IMR-90 (cell line): ENCODE results near the gene BMP4. TPM values are rescaled to one million over a fixed set of nuclear protein-coding genes. Genes with fewer than 3 reads are reported as not detected.

Source experiments
- ATAC-seq: fragments of 200-7000 bp; cut with Tn5 transposase; 2 replicates; pipeline ENCODE4 v1.9.1; 2020; ENCODE audit warnings: low read depth, mild to moderate bottlenecking, moderate library complexity
- BruUV-seq: library from RNA; stranded (reverse); fragments of 400-500 nt; replicated peaks from 2 replicates; lab custom pipeline; 2021; lab: Mats Ljungman, UMichigan
- CTCF ChIA-PET: fragments of 300-600 bp; formaldehyde crosslinking; extraction: SDS; loops from one replicate; lab custom pipeline; 2021; ENCODE audit warnings: antibody characterized with exemption; lab: Yijun Ruan, JAX
- POLR2A ChIA-PET: fragments of 300-600 bp; sonication (Branson Sonifier 250); formaldehyde crosslinking; loops from one replicate; lab custom pipeline; 2022; ENCODE audit warnings: antibody characterized with exemption; ENCODE audit not compliant: unreplicated experiment; lab: Charles Lee
- DNase-seq: peaks from one replicate; pipeline ENCODE4 v3.0.0; 2013
- H2AFZ ChIP-seq: replicated peaks from 2 replicates; pipeline ENCODE3; 2013; ENCODE audit warnings: low read length, mild to moderate bottlenecking; ENCODE audit not compliant: poor library complexity
- H2AK5ac ChIP-seq: 2 replicates; pipeline ENCODE4 v1.6.1; 2013; ENCODE audit warnings: low read depth, low read length, inconsistent platforms
- H2AK9ac ChIP-seq: replicated peaks from 2 replicates; pipeline ENCODE3; 2013; ENCODE audit warnings: mild to moderate bottlenecking, low read depth, low read length, moderate library complexity; ENCODE audit not compliant: poor library complexity
- H2BK120ac ChIP-seq: 2 replicates; pipeline ENCODE4 v1.6.1; 2013; ENCODE audit warnings: low read depth, low read length, inconsistent platforms
- H2BK15ac ChIP-seq: 3 replicates; pipeline ENCODE4 v1.6.1; 2013; ENCODE audit warnings: low read depth, low read length, inconsistent platforms
- H2BK20ac ChIP-seq: 2 replicates; pipeline ENCODE4 v1.6.1; 2013; ENCODE audit warnings: low read depth, mild to moderate bottlenecking, inconsistent platforms, low read length, moderate library complexity
- H2BK5ac ChIP-seq: 2 replicates; pipeline ENCODE4 v1.6.1; 2013; ENCODE audit warnings: mild to moderate bottlenecking, low read depth, low read length, inconsistent platforms; ENCODE audit not compliant: poor library complexity, severe bottlenecking
- H3K14ac ChIP-seq: replicated peaks from 2 replicates; pipeline ENCODE4 v1.6.1; 2013; ENCODE audit warnings: low read depth, low read length, inconsistent platforms
- H3K18ac ChIP-seq: 2 replicates; pipeline ENCODE4 v1.6.1; 2013; ENCODE audit warnings: low read depth, low read length, control low read depth
- H3K23ac ChIP-seq: 2 replicates; pipeline ENCODE4 v1.6.1; 2013; ENCODE audit warnings: low read depth, low read length, inconsistent platforms
- H3K27ac ChIP-seq: 2 replicates; pipeline ENCODE4 v1.5.1; 2013; ENCODE audit warnings: mild to moderate bottlenecking, control low read depth, low read length; ENCODE audit not compliant: insufficient read depth
- H3K27me3 ChIP-seq: 2 replicates; pipeline ENCODE4 v1.6.1; 2013; ENCODE audit warnings: low read length; ENCODE audit not compliant: control insufficient read depth, insufficient read depth
- H3K36me3 ChIP-seq: 2 replicates; pipeline ENCODE4 v1.6.1; 2013; ENCODE audit warnings: low read length, mixed read lengths; ENCODE audit not compliant: control insufficient read depth, insufficient read depth
- H3K4ac ChIP-seq: 2 replicates; pipeline ENCODE4 v1.6.1; 2013; ENCODE audit warnings: low read depth, low read length, inconsistent platforms
- H3K4me1 ChIP-seq: 2 replicates; pipeline ENCODE4 v1.6.1; 2013; ENCODE audit warnings: low read length, mixed read lengths; ENCODE audit not compliant: control insufficient read depth, insufficient read depth
- H3K4me2 ChIP-seq: 2 replicates; pipeline ENCODE4 v1.6.1; 2013; ENCODE audit warnings: low read depth, mild to moderate bottlenecking, control low read depth, low read length, moderate library complexity
- H3K4me3 ChIP-seq: 2 replicates; pipeline ENCODE4 v1.5.1; 2013; ENCODE audit warnings: low read depth, mild to moderate bottlenecking, control low read depth, low read length, moderate library complexity; ENCODE audit not compliant: insufficient read depth
- H3K56ac ChIP-seq: 2 replicates; pipeline ENCODE4 v1.6.1; 2013; ENCODE audit warnings: low read length, inconsistent platforms; ENCODE audit not compliant: insufficient read depth; ENCODE audit errors: extremely low read depth
- H3K79me1 ChIP-seq, 2 experiments: 2 replicates each; pipeline ENCODE4 v1.6.1; 2013; ENCODE audit warnings: low read length in 2 of 2, inconsistent platforms in 1 of 2, low read depth in 1 of 2
- H3K9ac ChIP-seq: 2 replicates; pipeline ENCODE4 v1.6.1; 2013; ENCODE audit warnings: low read depth, low read length, control low read depth
- H3K9me1 ChIP-seq: 2 replicates; pipeline ENCODE4 v1.6.1; 2013; ENCODE audit warnings: low read length, inconsistent platforms; ENCODE audit not compliant: insufficient read depth
- H3K9me3 ChIP-seq: 2 replicates; pipeline ENCODE4 v1.6.1; 2013; ENCODE audit warnings: low read length; ENCODE audit not compliant: control insufficient read depth, insufficient read depth
- H4K20me1 ChIP-seq: 2 replicates; pipeline ENCODE4 v1.6.1; 2013; ENCODE audit warnings: low read length, inconsistent platforms; ENCODE audit not compliant: insufficient read depth
- H4K5ac ChIP-seq: 2 replicates; pipeline ENCODE4 v1.6.1; 2013; ENCODE audit warnings: mild to moderate bottlenecking, low read depth, low read length, control low read depth
- H4K8ac ChIP-seq, 2 experiments: 2 replicates each; pipeline ENCODE4 v1.6.1; 2013; ENCODE audit warnings: low read depth in 2 of 2, low read length in 2 of 2, control low read depth in 1 of 2, inconsistent platforms in 1 of 2
- H4K91ac ChIP-seq: 2 replicates; pipeline ENCODE4 v1.6.1; 2013; ENCODE audit warnings: low read depth, low read length, inconsistent platforms; ENCODE audit not compliant: insufficient read depth
- CTCF ChIP-seq: conservative IDR thresholded peaks from 2 replicates; pipeline ENCODE4 v1.5.1; 2012; ENCODE audit warnings: mild to moderate bottlenecking, low read depth, low read length, improper control_type of control experiment
- ELK1 ChIP-seq: fragments of 150-350 bp; IDR thresholded peaks from 2 replicates; pipeline ENCODE4 v1.6.1; 2016; ENCODE audit warnings: low read depth, mild to moderate bottlenecking, low read length, moderate library complexity, borderline replicate concordance
- FOS ChIP-seq: fragments of 150-350 bp; IDR thresholded peaks from 2 replicates; pipeline ENCODE4 v1.6.1; 2016; ENCODE audit warnings: low read depth, low read length
- MXI1 ChIP-seq: IDR thresholded peaks from 2 replicates; pipeline ENCODE4 v1.6.1; 2012; ENCODE audit warnings: low read depth, mild to moderate bottlenecking, low read length, moderate library complexity, borderline replicate concordance
- NFE2L2 ChIP-seq: fragments of 150-350 bp; IDR thresholded peaks from 2 replicates; pipeline ENCODE4 v1.6.1; 2016; ENCODE audit warnings: low read depth, mild to moderate bottlenecking, low read length
- POLR2A ChIP-seq: IDR thresholded peaks from 2 replicates; pipeline ENCODE4 v1.6.1; 2012; ENCODE audit warnings: mild to moderate bottlenecking, low read depth, low read length
- RAD21 ChIP-seq: IDR thresholded peaks from 2 replicates; pipeline ENCODE4 v1.6.1; 2012; ENCODE audit warnings: low read length, improper control_type of control experiment
- SMC3 ChIP-seq: fragments of 150-350 bp; IDR thresholded peaks from 2 replicates; pipeline ENCODE4 v1.6.1; 2016; ENCODE audit warnings: low read depth, mild to moderate bottlenecking, antibody characterized with exemption, low read length, moderate library complexity
- WGBS, 2 experiments: methylation state at CpG; one replicate each; pipeline versions ENCODE4 v1.1.5 to v1.1.7; 2013; ENCODE audit warnings: missing lambda C conversion rate in 2 of 2; ENCODE audit not compliant: insufficient read length in 1 of 2; ENCODE audit errors: extremely low coverage in 2 of 2; 5-methylcytosine and 5-hydroxymethylcytosine counted together
- dilution Hi-C: fragments of 300-500 bp; cut with HindIII; formaldehyde crosslinking; loops from one replicate; pipeline ENCODE4 v1.14.3; 2018; ENCODE audit warnings: low sequenced_read_pairs; ENCODE audit not compliant: unreplicated experiment
- in situ Hi-C: fragments of 300-500 bp; cut with MboI; formaldehyde crosslinking; loops from 3 replicates; pipeline ENCODE4 v1.14.3; 2019; ENCODE audit warnings: low sequenced_read_pairs, inconsistent platforms, mixed read lengths
- intact Hi-C: fragments of 100-400 bp; cut with micrococcal nuclease; formaldehyde crosslinking; loops from 2 replicates; pipeline ENCODE4 v1.10.0; 2022
- polyA plus RNA-seq, 3 experiments: library from polyadenylated mRNA; depleted of rRNA; stranded (reverse); fragments of >200 nt; gene quantifications; 2 replicates each; pipeline ENCODE4 v1.2.3, GENCODE V29; 2012; ENCODE audit warnings: low replicate concordance in 1 of 3
- total RNA-seq: library from RNA; depleted of rRNA; stranded (reverse); fragments of >200 nt; gene quantifications from 2 replicates; pipeline ENCODE4 v1.2.3, GENCODE V29; 2012
- TF ChIP-seq, protein P1 (sequence below): fragments of 150-350 bp; IDR thresholded peaks from 2 replicates; pipeline ENCODE4 v1.6.1; 2017; ENCODE audit warnings: mild to moderate bottlenecking, antibody characterized with exemption, low read length, low read depth

BMP4 gene
- total and polyA plus RNA-seq, 2 of the 4 experiments (the other 2 are of a cell fraction), result 3.4 to 4.2 TPM

- Histone ChIP-seq H3K79me1 (peaks cover 0 to 16% of the 10 kb centered on the region in 2 experiments; a peak in 2 of 4 replicates), H3K4ac (peak overlapping the region; percentile 75), H3K9ac (peak overlapping the region; percentile 52)
Measured at GRCh38 chr14:53951243-53951626, 5.4 kb downstream of the BMP4 start.

More at GRCh38 chr14:53951243-53951626, 5.4 kb downstream of the BMP4 start:
- Histone ChIP-seq H3K9me3 (no peaks in the 10 kb centered on the region), H3K14ac (peak overlapping the region; percentile 88), H3K23ac (peak overlapping the region; percentile 95), H4K20me1 (no peaks in the 10 kb centered on the region), H4K5ac (no peak overlapping the region; the same call in 1 of the 2 replicates), H2BK20ac (peak overlapping the region; percentile 20; the same call in 1 of the 2 replicates), H4K91ac (no peak overlapping the region), H3K56ac (peak overlapping the region; percentile 38; the same call in 1 of the 2 replicates), H3K4me3 (peak overlapping the region; percentile 57), H3K27me3 (peaks cover 15% of the 10 kb centered on the region), H3K4me1 (peaks cover 4% of the 10 kb centered on the region), H2AFZ (peak overlapping the region; percentile 87), H2BK120ac (peak overlapping the region; percentile 82; the same call in 1 of the 2 replicates), H3K18ac (peak overlapping the region; percentile 15; the same call in 1 of the 2 replicates), H3K4me2 (peak overlapping the region; percentile 69), H2AK9ac (no peak overlapping the region), H4K8ac (no peak overlapping the region; a peak in 1 of 4 replicates), H2BK5ac (no peak overlapping the region), H3K36me3 (peaks cover 35% of the 10 kb centered on the region), H2AK5ac (no peak overlapping the region), H3K27ac (peak overlapping the region; percentile 77; the same call in 1 of the 2 replicates), H3K9me1 (peaks cover 7% of the 10 kb centered on the region; the same call in 1 of the 2 replicates), H2BK15ac (no peak overlapping the region)
- no CpG with 5 or more reads among the region's 6 CpGs for WGBS, 2 experiments
- ATAC-seq (no peak), DNase-seq (peak; percentile 31)
- BruUV-seq, result no TSS peak
- TF ChIP-seq FOS (no peak), CTCF (no peak), RAD21 (no peak), MXI1 (no peak), NFE2L2 (no peak), POLR2A (no peak), ELK1 (no peak), SMC3 (no peak)
- TF ChIP-seq, protein P1, sequence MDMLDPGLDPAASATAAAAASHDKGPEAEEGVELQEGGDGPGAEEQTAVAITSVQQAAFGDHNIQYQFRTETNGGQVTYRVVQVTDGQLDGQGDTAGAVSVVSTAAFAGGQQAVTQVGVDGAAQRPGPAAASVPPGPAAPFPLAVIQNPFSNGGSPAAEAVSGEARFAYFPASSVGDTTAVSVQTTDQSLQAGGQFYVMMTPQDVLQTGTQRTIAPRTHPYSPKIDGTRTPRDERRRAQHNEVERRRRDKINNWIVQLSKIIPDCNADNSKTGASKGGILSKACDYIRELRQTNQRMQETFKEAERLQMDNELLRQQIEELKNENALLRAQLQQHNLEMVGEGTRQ, result no peak
- in situ Hi-C loops, result loop anchor here (10.0 kb wide), 1 partner anchor 416 kb away; no protein-coding TSS in a partner anchor
- POLR2A ChIA-PET, result no interaction called here
- dilution Hi-C loops, result no loop called here
- intact Hi-C loops, result loop anchor here (5.0 kb wide), 5 partner anchors 59 to 644 kb away; no protein-coding TSS in a partner anchor
- CTCF ChIA-PET, result no interaction called here
